Glutamatergic neuron (in vitro differentiated cells): Measurements from ENCODE around the gene DSCAML1. TPM values are rescaled to one million over a fixed set of nuclear protein-coding genes. Genes with fewer than 3 reads are reported as not detected.

Experiments
- DNase-seq: peaks from one replicate; pipeline ENCODE4 v3.0.0; 2022
- H3K27ac Mint-ChIP-seq: one replicate; pipeline ENCODE4 v1.8.0; 2020; ENCODE audit warnings: mild to moderate bottlenecking, mixed read lengths, inconsistent platforms; ENCODE audit not compliant: unreplicated experiment
- H3K27me3 Mint-ChIP-seq: one replicate; pipeline ENCODE4 v1.8.0; 2020; ENCODE audit warnings: mild to moderate bottlenecking, moderate library complexity, mixed read lengths, inconsistent platforms; ENCODE audit not compliant: unreplicated experiment
- H3K36me3 Mint-ChIP-seq: one replicate; pipeline ENCODE4 v1.8.0; 2020; ENCODE audit warnings: mild to moderate bottlenecking, mixed read lengths, inconsistent platforms; ENCODE audit not compliant: unreplicated experiment
- H3K4me1 Mint-ChIP-seq: one replicate; pipeline ENCODE4 v1.8.0; 2020; ENCODE audit warnings: mild to moderate bottlenecking, low read depth, mixed read lengths, inconsistent platforms; ENCODE audit not compliant: unreplicated experiment
- H3K4me3 Mint-ChIP-seq: one replicate; pipeline ENCODE4 v1.8.0; 2020; ENCODE audit warnings: mild to moderate bottlenecking, mixed read lengths, inconsistent platforms; ENCODE audit not compliant: unreplicated experiment
- H3K9me3 Mint-ChIP-seq: one replicate; pipeline ENCODE4 v1.8.0; 2020; ENCODE audit warnings: mild to moderate bottlenecking, moderate library complexity, mixed read lengths, inconsistent platforms; ENCODE audit not compliant: unreplicated experiment
- total RNA-seq: library from RNA; stranded (reverse); fragmentation: NEBNext Ultra II Directional; extraction: Animal tissue kit (Norgen Biotek cat#: 25700); gene quantifications from one replicate; pipeline ENCODE4 v1.2.1, GENCODE V29; 2021; ENCODE audit not compliant: unreplicated experiment
- TF ChIP-seq, protein P1 (sequence below): fragments of 200-600 bp; sonication (generic); IDR thresholded peaks from one replicate; pipeline ENCODE4 v1.5.0; 2021; ENCODE audit not compliant: partially characterized antibody, unreplicated experiment

Gene DSCAML1
- total RNA-seq, 1 donor from 2014 or later: 0.07 TPM

GRCh38 chr11:117453886-117454563, 343.0 kb downstream of the DSCAML1 start:
- no peak overlapping the region for H3K4me3 Mint-ChIP-seq
- peaks cover 7% of the 10 kb centered on the region for H3K27me3 Mint-ChIP-seq
- no peak overlapping the region for H3K27ac Mint-ChIP-seq
- TF ChIP-seq, protein P1, sequence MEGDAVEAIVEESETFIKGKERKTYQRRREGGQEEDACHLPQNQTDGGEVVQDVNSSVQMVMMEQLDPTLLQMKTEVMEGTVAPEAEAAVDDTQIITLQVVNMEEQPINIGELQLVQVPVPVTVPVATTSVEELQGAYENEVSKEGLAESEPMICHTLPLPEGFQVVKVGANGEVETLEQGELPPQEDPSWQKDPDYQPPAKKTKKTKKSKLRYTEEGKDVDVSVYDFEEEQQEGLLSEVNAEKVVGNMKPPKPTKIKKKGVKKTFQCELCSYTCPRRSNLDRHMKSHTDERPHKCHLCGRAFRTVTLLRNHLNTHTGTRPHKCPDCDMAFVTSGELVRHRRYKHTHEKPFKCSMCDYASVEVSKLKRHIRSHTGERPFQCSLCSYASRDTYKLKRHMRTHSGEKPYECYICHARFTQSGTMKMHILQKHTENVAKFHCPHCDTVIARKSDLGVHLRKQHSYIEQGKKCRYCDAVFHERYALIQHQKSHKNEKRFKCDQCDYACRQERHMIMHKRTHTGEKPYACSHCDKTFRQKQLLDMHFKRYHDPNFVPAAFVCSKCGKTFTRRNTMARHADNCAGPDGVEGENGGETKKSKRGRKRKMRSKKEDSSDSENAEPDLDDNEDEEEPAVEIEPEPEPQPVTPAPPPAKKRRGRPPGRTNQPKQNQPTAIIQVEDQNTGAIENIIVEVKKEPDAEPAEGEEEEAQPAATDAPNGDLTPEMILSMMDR: no peak
- DNase-seq: no peak
- peaks cover 17% of the 10 kb centered on the region for H3K36me3 Mint-ChIP-seq
- H3K9me3 Mint-ChIP-seq: peaks cover 7% of the 10 kb centered on the region
- H3K4me1 Mint-ChIP-seq: no peaks in the 10 kb centered on the region

DNA sequence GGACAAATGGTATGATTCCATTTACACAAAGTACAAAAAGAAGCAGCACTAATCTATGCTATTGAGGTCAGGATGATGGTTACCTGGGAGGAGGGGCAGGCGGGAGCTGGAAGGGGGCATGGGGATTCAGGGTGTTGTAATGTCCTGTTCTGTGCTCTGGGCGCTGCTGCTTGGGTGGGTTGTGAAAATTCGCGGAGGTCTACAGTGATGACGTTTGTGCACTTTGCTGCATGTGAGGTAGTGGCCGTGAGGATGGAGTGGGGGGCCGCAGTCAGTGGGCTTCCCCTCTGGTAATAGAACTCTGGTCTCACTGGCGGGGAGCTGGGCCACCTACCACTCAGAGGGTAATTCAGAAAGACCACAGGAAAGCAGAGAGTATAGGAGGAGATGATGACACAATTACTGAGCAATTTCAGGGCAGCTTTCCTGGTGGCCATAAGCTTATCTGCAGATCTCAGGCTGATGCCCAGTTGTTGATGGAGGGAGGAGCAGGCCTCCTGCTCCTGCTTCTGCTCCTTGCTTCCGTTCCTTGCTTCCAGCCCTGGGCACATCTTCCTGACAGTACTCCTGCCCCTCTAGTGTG, 347.8 kb downstream of the DSCAML1 start:
- Mint-ChIP-seq H3K27ac (no peak overlapping the region), H3K4me3 (no peak overlapping the region), H3K9me3 (peaks cover 9% of the 10 kb centered on the region), H3K4me1 (peaks cover 7% of the 10 kb centered on the region), H3K27me3 (peaks cover 17% of the 10 kb centered on the region), H3K36me3 (peaks cover 5% of the 10 kb centered on the region)
- no peak for DNase-seq
- TF ChIP-seq, protein P1: no peak

DNA sequence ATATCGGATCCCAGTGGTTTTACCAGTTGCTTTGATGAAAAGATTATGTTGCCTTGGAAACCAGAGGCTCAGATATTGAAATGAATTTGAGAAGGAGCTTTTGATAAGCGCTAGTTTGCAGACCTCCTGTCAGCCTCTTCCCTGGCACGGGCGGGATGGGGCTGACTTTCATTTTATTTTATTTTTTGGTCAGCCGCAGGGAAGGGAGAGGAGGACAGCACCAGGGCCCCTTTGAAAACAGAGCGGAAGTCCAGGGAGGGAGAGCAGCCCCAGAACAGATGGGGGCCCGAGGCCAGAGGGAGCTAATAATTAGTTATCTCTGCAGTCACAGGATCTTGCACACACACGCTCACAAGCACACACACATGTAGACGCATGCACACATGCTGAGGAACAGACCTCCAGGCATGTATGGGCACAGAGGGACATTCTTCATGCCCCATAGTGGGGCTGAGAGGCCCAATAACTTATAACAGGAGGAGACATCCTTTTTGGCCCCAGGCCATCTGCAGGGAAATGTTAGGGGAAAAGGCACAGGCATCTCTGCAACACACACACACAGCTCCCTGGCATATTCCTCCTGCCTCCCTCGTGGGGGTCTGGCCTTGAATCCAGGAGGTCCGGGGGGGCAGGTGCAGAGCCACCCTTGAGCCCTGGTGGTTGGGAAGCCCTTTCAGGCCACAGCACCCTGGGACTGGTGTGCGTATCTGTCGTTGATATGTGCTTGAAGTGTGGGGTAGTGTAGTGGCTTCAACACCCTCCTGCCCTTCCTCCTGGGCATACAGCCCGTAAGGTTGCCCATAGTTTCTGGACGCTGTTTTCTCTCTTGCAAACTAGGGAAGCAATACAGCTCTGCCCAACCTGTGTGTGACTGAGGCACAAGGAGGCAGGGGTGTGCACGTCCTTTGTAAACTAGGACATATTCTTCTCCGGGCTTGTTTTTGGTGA, 352.0 kb downstream of the DSCAML1 start:
- H3K36me3 Mint-ChIP-seq: no peaks in the 10 kb centered on the region
- H3K4me1 Mint-ChIP-seq: peaks cover 9% of the 10 kb centered on the region
- no peak for DNase-seq
- H3K27ac Mint-ChIP-seq: no peak overlapping the region
- TF ChIP-seq, protein P1: no peak
- no peak overlapping the region for H3K4me3 Mint-ChIP-seq
- H3K9me3 Mint-ChIP-seq: peaks cover 8% of the 10 kb centered on the region
- peaks cover 12% of the 10 kb centered on the region for H3K27me3 Mint-ChIP-seq

GRCh38 chr11:117444256-117444655, 352.8 kb downstream of the DSCAML1 start:
- peaks cover 13% of the 10 kb centered on the region for H3K27me3 Mint-ChIP-seq

More at GRCh38 chr11:117444256-117444655, 352.8 kb downstream of the DSCAML1 start:
- H3K4me1 Mint-ChIP-seq: peaks cover 9% of the 10 kb centered on the region
- no peak overlapping the region for H3K27ac Mint-ChIP-seq
- H3K4me3 Mint-ChIP-seq: no peak overlapping the region
- no peak for DNase-seq
- peaks cover 8% of the 10 kb centered on the region for H3K9me3 Mint-ChIP-seq
- H3K36me3 Mint-ChIP-seq: no peaks in the 10 kb centered on the region
- TF ChIP-seq, protein P1: no peak
